HL-60/S4 (cell line): ENCODE data around the gene CFAP43.

Experiments used
- in situ Hi-C: fragments of 300-500 bp; cut with MboI; formaldehyde crosslinking; loops from 2 replicates; pipeline ENCODE4 v1.14.3; 2022; ENCODE audit warnings: low sequenced_read_pairs

Gene CFAP43

DNA sequence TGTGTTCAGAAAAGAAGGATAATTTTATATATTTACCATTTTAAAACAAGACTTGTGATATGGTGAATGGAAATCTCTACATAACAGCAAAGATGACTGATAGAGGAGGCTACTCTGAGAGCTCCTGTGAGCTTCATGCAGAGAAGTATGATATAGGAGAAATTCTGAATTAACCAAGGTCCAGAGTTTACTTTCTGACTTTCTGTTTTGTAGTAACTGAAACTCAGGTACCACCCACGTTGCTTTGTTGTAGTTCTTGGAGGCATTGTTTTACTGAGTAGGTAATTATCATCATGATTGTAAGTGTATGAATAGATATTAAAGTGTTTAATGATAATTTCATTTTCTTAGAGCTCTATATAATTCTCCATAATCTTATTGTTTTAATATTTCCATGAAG is 128.2 kb downstream of the CFAP43 start:
- in situ Hi-C loops = no loop called here

- in situ Hi-C loops = no loop called here
These were observed 130.3 kb downstream of the CFAP43 start for GRCh38 chr10:104101902-104102301.

- in situ Hi-C loops = no loop called here
These were observed 131.4 kb downstream of the CFAP43 start for GRCh38 chr10:104100795-104101194.

- in situ Hi-C loops = no loop called here
These were observed 132.2 kb downstream of the CFAP43 start for GRCh38 chr10:104099941-104100340.

- in situ Hi-C loops = no loop called here
These were observed 132.9 kb downstream of the CFAP43 start for GRCh38 chr10:104099269-104099668.

DNA sequence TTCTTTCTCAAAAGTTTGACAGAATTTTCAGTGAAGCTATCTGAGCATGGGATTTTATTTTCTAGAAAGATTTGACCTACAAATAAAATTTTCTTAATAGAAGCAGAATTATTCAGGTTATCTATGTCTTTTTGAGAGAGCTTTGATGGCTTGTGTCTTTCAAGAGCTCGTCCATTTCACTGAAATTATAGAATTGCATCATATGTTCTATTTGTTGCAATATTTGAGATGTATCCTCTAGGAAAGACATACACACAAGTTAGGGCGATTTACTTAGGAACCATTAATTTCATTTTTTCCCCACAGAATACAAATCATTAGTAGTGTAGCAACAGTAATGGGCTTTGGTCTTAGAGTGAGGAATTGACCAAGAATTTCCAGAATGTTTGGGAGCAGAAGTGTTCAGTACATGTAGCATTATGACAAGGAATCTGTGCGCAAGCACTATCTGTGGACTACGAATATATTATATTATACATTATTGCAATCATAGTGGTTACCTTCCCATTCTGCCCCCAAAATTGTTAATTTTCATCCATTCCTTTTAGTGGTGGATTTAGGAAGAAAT is 133.7 kb downstream of the CFAP43 start:
- in situ Hi-C loops = no loop called here

GRCh38 chr10:104096692-104097091 is 135.5 kb downstream of the CFAP43 start:
- in situ Hi-C loops = no loop called here

DNA sequence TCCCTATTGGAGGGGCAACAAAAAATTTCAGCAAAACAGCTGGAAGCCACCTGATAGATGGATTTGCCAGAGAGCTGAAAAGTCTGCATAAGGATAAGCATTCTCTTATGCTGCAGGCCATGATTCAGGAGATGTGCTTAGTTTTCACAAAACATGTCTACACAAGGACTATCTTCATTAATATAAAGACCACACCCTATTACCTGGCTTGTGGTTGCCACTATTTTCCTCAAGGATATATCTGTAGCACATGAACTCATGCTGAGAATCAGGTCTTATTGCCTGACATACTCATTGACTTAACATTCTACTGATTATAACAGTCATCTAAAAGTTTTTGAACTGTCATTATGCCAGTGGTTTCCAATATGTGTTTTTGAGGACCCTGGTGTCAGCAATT is 139.4 kb downstream of the CFAP43 start:
- in situ Hi-C loops = no loop called here

DNA sequence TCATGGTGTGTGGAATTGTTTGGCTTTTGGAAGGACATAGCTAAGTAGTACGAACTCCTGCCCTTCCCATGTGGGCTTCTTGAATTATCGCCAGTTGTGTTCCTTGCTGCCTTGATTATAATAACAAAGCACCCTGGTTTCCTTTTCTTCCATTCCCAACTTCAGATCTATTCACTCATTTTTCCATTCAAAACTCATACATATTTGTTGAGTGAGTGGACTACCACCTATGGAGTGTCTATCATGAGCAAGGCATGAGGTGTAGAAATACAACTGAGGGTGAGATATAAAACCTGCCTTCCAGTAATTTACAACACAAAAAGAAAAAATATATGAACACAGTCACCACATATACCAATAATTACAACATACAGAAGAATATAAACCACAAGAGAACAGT is 141.6 kb downstream of the CFAP43 start:
- in situ Hi-C loops = no loop called here

DNA sequence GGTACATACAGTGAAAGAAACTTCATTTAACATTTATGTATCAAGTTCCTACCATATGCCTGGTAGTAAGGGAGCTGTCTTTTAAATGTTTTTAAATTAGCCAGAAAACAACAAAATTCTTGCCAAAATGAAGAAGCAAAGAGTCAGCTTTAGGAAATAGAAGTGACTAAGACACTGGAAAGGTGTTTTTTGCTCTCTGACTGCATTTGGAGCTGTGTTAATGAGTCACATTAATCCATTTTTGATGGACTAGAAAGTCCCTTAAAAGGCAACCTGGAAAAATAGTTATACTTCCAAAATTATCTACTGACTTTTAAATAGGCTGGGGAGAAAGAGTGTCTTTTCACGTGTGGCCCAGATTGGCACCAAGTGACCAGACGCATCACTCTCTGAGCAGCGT is 142.5 kb downstream of the CFAP43 start:
- in situ Hi-C loops = no loop called here

GRCh38 chr10:104088239-104088638 is 143.9 kb downstream of the CFAP43 start:
- in situ Hi-C loops = no loop called here

DNA sequence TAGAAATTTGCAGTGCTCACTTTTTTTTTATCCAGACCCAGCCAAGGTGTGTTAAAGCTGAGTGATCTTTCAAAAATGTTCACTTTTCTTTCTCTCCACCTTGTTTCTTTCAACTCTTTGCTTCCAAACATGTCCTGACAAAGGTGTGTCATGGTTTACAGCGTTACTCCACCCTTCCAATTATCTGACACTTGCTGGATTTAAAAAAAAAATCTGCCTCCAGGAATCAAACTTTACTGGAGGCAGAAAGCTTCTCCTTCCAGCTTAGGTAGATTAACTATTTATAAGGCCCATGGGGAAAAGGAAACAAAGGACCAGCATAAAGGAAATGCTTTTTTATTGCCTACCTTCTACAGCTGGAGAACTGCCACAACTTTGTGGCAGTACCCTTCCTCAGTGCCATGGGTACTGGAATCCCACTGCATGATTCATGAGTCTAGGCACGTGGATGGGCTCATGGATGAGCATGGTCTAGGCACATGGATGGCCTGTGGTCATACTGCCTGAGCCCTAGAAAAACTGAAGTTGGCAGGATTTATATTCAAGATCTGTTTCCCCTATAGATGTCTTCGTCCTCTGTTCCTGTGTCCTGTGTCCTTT is 146.3 kb downstream of the CFAP43 start, which contains the start of gene COL17A1:
TSS of gene COL17A1 (minus strand) at position 80 of the 600 bp plus-strand sequence. CDS start 5,207 bp downstream, outside the sequence.
- in situ Hi-C loops = no loop called here

- in situ Hi-C loops = no loop called here
These were observed 147.6 kb downstream of the CFAP43 start for GRCh38 chr10:104084482-104085142.

GRCh38 chr10:104081998-104082397 is 150.2 kb downstream of the CFAP43 start:
- in situ Hi-C loops = no loop called here

DNA sequence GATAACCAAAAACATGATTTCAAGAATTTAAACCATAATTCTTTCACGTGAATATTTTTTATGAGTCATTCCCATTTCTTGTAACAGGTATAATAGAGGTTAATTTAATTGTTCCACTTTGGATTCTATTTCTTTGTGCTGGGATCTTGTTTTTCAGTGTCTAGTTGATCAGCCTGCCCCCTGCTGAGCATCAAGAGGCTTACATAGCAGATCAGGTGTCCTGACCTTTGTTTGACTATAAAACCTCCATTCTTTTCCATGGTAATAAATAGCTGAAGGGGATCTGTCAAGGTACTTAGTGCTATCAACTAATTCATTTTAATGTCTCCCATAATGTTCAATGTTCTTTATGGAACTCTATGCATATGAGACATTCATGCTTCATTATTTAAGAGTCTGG is 151.4 kb downstream of the CFAP43 start:
- in situ Hi-C loops = no loop called here
